WTC11 (cell line): ENCODE results near the gene PHF21B.

Experiments used
- ATF1 ChIP-seq: sonication (generic); formaldehyde crosslinking; IDR thresholded peaks from 2 replicates; pipeline ENCODE4 v1.8.1; 2023; ENCODE audit warnings: mild to moderate bottlenecking, moderate library complexity, missing genetic modification reagents
- ESRRA ChIP-seq: sonication (generic); formaldehyde crosslinking; IDR thresholded peaks from 2 replicates; pipeline ENCODE4 v1.8.1; 2022; ENCODE audit warnings: mild to moderate bottlenecking, missing genetic modification reagents, borderline replicate concordance
- FOXK1 ChIP-seq: sonication (generic); formaldehyde crosslinking; IDR thresholded peaks from 2 replicates; pipeline ENCODE4 v1.8.0; 2022; ENCODE audit warnings: mild to moderate bottlenecking, moderate library complexity, missing genetic modification reagents
- GABPB1 ChIP-seq: sonication (generic); formaldehyde crosslinking; IDR thresholded peaks from 2 replicates; pipeline ENCODE4 v1.8.1; 2023; ENCODE audit warnings: mild to moderate bottlenecking, missing genetic modification reagents
- PREB ChIP-seq: sonication (generic); formaldehyde crosslinking; IDR thresholded peaks from 2 replicates; pipeline ENCODE4 v1.8.1; 2022; ENCODE audit warnings: mild to moderate bottlenecking, missing genetic modification reagents, moderate library complexity, borderline replicate concordance
- SOX15 ChIP-seq: fragments of 250-450 bp; sonication (Bioruptor Pico); IDR thresholded peaks from 2 replicates; pipeline ENCODE4 v1.9.0; 2021; ENCODE audit warnings: mild to moderate bottlenecking
- SP1 ChIP-seq: sonication (generic); formaldehyde crosslinking; conservative IDR thresholded peaks from 2 replicates; pipeline ENCODE4 v1.8.1; 2022; ENCODE audit warnings: missing genetic modification reagents
- ZSCAN18 ChIP-seq: fragments of 250-450 bp; sonication (Bioruptor Pico); IDR thresholded peaks from 2 replicates; pipeline ENCODE4 v2.1.2; 2022; ENCODE audit warnings: mild to moderate bottlenecking, moderate library complexity
- TF ChIP-seq, protein P1 (sequence below): fragments of 200-600 bp; IDR thresholded peaks from 2 replicates; pipeline ENCODE4 v1.8.0; 2022; ENCODE audit warnings: antibody characterized with exemption
- TF ChIP-seq, protein P2 (sequence below): sonication (generic); formaldehyde crosslinking; IDR thresholded peaks from 2 replicates; pipeline ENCODE4 v1.8.0; 2023; ENCODE audit warnings: mild to moderate bottlenecking, missing genetic modification reagents
- TF ChIP-seq, protein P3 (sequence below): sonication (generic); formaldehyde crosslinking; conservative IDR thresholded peaks from 2 replicates; pipeline ENCODE4 v1.8.1; 2022; ENCODE audit warnings: mild to moderate bottlenecking, missing genetic modification reagents

- no peak for TF ChIP-seq PREB (CRISPR knock-in tag)
- TF ChIP-seq ESRRA = no peak
- TF ChIP-seq, protein P1, sequence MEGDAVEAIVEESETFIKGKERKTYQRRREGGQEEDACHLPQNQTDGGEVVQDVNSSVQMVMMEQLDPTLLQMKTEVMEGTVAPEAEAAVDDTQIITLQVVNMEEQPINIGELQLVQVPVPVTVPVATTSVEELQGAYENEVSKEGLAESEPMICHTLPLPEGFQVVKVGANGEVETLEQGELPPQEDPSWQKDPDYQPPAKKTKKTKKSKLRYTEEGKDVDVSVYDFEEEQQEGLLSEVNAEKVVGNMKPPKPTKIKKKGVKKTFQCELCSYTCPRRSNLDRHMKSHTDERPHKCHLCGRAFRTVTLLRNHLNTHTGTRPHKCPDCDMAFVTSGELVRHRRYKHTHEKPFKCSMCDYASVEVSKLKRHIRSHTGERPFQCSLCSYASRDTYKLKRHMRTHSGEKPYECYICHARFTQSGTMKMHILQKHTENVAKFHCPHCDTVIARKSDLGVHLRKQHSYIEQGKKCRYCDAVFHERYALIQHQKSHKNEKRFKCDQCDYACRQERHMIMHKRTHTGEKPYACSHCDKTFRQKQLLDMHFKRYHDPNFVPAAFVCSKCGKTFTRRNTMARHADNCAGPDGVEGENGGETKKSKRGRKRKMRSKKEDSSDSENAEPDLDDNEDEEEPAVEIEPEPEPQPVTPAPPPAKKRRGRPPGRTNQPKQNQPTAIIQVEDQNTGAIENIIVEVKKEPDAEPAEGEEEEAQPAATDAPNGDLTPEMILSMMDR = no peak
- TF ChIP-seq ZSCAN18 = no peak
- TF ChIP-seq SP1 (CRISPR knock-in tag) = no peak
- TF ChIP-seq, protein P2, sequence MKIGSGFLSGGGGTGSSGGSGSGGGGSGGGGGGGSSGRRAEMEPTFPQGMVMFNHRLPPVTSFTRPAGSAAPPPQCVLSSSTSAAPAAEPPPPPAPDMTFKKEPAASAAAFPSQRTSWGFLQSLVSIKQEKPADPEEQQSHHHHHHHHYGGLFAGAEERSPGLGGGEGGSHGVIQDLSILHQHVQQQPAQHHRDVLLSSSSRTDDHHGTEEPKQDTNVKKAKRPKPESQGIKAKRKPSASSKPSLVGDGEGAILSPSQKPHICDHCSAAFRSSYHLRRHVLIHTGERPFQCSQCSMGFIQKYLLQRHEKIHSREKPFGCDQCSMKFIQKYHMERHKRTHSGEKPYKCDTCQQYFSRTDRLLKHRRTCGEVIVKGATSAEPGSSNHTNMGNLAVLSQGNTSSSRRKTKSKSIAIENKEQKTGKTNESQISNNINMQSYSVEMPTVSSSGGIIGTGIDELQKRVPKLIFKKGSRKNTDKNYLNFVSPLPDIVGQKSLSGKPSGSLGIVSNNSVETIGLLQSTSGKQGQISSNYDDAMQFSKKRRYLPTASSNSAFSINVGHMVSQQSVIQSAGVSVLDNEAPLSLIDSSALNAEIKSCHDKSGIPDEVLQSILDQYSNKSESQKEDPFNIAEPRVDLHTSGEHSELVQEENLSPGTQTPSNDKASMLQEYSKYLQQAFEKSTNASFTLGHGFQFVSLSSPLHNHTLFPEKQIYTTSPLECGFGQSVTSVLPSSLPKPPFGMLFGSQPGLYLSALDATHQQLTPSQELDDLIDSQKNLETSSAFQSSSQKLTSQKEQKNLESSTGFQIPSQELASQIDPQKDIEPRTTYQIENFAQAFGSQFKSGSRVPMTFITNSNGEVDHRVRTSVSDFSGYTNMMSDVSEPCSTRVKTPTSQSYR (CRISPR knock-in tag) = no peak
- TF ChIP-seq, protein P3, sequence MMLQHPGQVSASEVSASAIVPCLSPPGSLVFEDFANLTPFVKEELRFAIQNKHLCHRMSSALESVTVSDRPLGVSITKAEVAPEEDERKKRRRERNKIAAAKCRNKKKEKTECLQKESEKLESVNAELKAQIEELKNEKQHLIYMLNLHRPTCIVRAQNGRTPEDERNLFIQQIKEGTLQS (CRISPR knock-in tag) = no peak
- TF ChIP-seq GABPB1 (CRISPR knock-in tag) = no peak
- TF ChIP-seq FOXK1 (CRISPR knock-in tag) = no peak
- TF ChIP-seq ATF1 = no peak
- no peak for TF ChIP-seq SOX15 (CRISPR knock-in tag)
Measured at GRCh38 chr22:44882226-44882905, 127.4 kb downstream of the PHF21B start.
